ENCODE data around the gene ARHGEF17. TPM values are rescaled to one million over a fixed set of nuclear protein-coding genes. Genes with fewer than 3 reads are reported as not detected.

The ARHGEF17 gene
- total and polyA plus RNA-seq, 3 experiments from 2014 or later, result not detected

GRCh38 chr11:73316422-73316821 lies 8.3 kb downstream of the ARHGEF17 start:
- peaks cover 0 to 2% (median under 1%) of the 10 kb centered on the region in 3 donors for H3K4me1 Mint-ChIP-seq
- Histone ChIP-seq H3K27me3 (ENCODE audit: insufficient read depth, low read length, poor library complexity, severe bottlenecking) (no peaks in the 10 kb centered on the region), H3K4me1 (ENCODE audit: insufficient read depth, low read length) (no peaks in the 10 kb centered on the region), H3K36me3 (ENCODE audit: insufficient read depth, low read length) (no peaks in the 10 kb centered on the region), H3K27ac (ENCODE audit: low read depth, low read length) (no peak overlapping the region), H3K4me3 (ENCODE audit: low read length) (no peak overlapping the region), H3K9me3 (ENCODE audit: low read length) (no peaks in the 10 kb centered on the region)
- H3K4me3 Mint-ChIP-seq, result no peak overlapping the region
- H3K27me3 Mint-ChIP-seq, result peaks cover 0 to 11% of the 10 kb centered on the region in 2 donors
- H3K9me3 Mint-ChIP-seq, result no peaks in the 10 kb centered on the region
- POLR2A ChIA-PET, result no interaction called here
- no peak for DNase-seq
- CTCF ChIA-PET, result interaction anchor here (1.6 kb wide), 1 partner anchor 9 kb away, joined by 3 read pairs; the partner anchor contains the start of gene ARHGEF17
- no peak overlapping the region for H3K27ac Mint-ChIP-seq
- peaks cover 0 to 2% (median 0%) of the 10 kb centered on the region in 3 donors for H3K36me3 Mint-ChIP-seq

DNA sequence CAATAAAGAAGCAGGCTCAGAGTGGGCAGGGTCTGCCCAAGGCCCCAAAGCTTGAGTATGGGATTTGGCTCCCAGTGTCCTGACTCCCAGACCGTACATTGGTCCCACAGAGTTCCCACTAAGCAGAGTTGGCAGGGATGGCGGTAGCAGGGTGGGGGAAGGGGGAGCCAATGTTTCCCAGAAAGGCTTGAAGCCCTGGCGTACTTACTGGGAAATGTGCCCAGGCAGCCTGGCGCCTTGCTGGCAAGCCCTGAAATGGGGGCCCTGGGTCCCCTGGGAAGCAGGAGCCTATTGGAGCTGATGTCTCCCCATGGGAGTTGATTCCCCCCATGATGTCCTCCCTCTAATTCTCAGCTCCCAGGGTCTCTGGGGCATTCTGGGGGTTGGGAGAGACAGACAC lies 9.3 kb downstream of the ARHGEF17 start:
- H3K4me1 Mint-ChIP-seq, result peaks cover 0 to 9% (median 2%) of the 10 kb centered on the region in 3 donors
- ChIA-PET POLR2A (no interaction called here), CTCF (interaction anchor here (1.2 to 2.1 kb wide), 3 partner anchors 8 to 18 kb away, joined by 3 to 6 read pairs (median 3); partner anchors contain the start of gene ARHGEF17)
- H3K27ac Mint-ChIP-seq, result no peak overlapping the region
- Histone ChIP-seq H3K4me3 (ENCODE audit: low read length) (no peak overlapping the region), H3K27ac (ENCODE audit: low read depth, low read length) (no peak overlapping the region), H3K4me1 (ENCODE audit: insufficient read depth, low read length) (no peaks in the 10 kb centered on the region), H3K9me3 (ENCODE audit: low read length) (no peaks in the 10 kb centered on the region), H3K36me3 (ENCODE audit: insufficient read depth, low read length) (no peaks in the 10 kb centered on the region), H3K27me3 (ENCODE audit: insufficient read depth, low read length, poor library complexity, severe bottlenecking) (no peaks in the 10 kb centered on the region)
- no peak for DNase-seq
- H3K9me3 Mint-ChIP-seq, result no peaks in the 10 kb centered on the region
- H3K4me3 Mint-ChIP-seq, result no peak overlapping the region
- peaks cover 3 to 11% of the 10 kb centered on the region in 2 donors for H3K27me3 Mint-ChIP-seq
- H3K36me3 Mint-ChIP-seq, result peaks cover 0 to 2% (median 0%) of the 10 kb centered on the region in 3 donors

DNA sequence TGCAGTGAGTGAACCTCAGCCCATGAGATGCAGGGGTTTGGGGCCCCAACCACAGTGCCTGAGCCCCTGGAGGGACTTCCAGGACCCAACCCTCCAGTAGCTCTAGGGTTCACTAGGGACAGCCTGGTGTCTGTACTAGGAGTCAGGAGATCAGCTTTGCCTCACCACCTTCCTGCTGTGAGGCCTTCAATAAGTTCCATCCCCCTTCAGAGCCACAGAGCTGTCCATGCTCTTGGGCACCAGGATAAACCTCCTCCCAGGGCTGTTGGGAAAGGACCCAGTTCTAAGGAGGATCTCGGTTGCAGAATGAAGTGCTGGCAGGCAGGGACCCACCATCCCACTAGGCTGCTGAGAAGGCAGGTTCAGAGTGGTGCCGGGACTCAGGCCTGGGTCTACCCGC lies 9.7 kb downstream of the ARHGEF17 start:
- H3K27me3 ChIP-seq (ENCODE audit: insufficient read depth, low read length, poor library complexity, severe bottlenecking), result no peaks in the 10 kb centered on the region
- Mint-ChIP-seq H3K4me1 (peaks cover 0 to 9% (median 2%) of the 10 kb centered on the region in 3 donors), H3K4me3 (no peak overlapping the region), H3K36me3 (peaks cover 0 to 2% (median 0%) of the 10 kb centered on the region in 3 donors), H3K27ac (no peak overlapping the region), H3K9me3 (no peaks in the 10 kb centered on the region), H3K27me3 (peaks cover 3 to 11% of the 10 kb centered on the region in 2 donors)
- H3K36me3 ChIP-seq (ENCODE audit: insufficient read depth, low read length), result no peaks in the 10 kb centered on the region
- DNase-seq, result no peak
- no peak overlapping the region for H3K4me3 ChIP-seq (ENCODE audit: low read length)
- ChIA-PET POLR2A (no interaction called here), CTCF (interaction anchor here (1.2 to 2.1 kb wide), 3 partner anchors 8 to 18 kb away, joined by 3 to 6 read pairs (median 3); partner anchors contain the start of gene ARHGEF17)
- H3K9me3 ChIP-seq (ENCODE audit: low read length), result no peaks in the 10 kb centered on the region
- H3K4me1 ChIP-seq (ENCODE audit: insufficient read depth, low read length), result no peaks in the 10 kb centered on the region
- H3K27ac ChIP-seq (ENCODE audit: low read depth, low read length), result no peak overlapping the region

DNA sequence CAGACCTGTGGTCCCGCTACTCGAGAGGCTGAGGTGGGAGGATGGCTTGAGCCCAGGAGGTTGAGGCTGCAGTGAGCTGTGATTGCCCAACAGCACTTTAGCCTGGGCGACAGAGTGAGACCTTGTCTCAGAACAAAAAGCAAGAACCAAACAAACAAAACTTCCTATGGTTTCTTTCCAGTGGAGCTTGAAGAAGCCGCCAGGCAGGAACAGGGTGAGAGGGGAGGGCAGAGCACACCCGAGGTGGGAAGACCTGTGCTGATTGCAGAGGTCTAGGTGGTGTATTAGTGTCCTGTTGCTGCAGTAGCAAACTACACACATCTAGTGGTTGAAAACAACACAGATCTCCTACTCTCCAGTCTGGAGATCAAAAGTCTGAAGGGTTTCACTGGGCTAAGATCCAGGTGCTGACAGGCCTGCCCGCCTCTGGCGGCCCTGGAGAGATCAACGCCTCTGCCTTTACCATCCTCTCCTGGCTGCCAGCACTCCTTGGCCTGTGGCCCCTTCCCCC lies 10.5 kb downstream of the ARHGEF17 start:
- Histone ChIP-seq H3K9me3 (ENCODE audit: low read length) (no peaks in the 10 kb centered on the region), H3K27ac (ENCODE audit: low read depth, low read length) (no peak overlapping the region), H3K4me3 (ENCODE audit: low read length) (no peak overlapping the region), H3K4me1 (ENCODE audit: insufficient read depth, low read length) (no peaks in the 10 kb centered on the region), H3K27me3 (ENCODE audit: insufficient read depth, low read length, poor library complexity, severe bottlenecking) (no peaks in the 10 kb centered on the region), H3K36me3 (ENCODE audit: insufficient read depth, low read length) (no peaks in the 10 kb centered on the region)
- Mint-ChIP-seq H3K36me3 (peaks cover 0 to 2% (median 0%) of the 10 kb centered on the region in 3 donors), H3K4me1 (peaks cover 0 to 9% (median 2%) of the 10 kb centered on the region in 3 donors), H3K27me3 (peaks cover 3 to 11% of the 10 kb centered on the region in 2 donors), H3K27ac (no peak overlapping the region), H3K9me3 (no peaks in the 10 kb centered on the region), H3K4me3 (no peak overlapping the region)
- CTCF ChIA-PET, result interaction anchor here (2.1 kb wide), 1 partner anchor 17 kb away, joined by 6 read pairs; no protein-coding TSS in a partner anchor
- DNase-seq, result no peak
- POLR2A ChIA-PET, result no interaction called here

- Mint-ChIP-seq H3K27ac (peak overlapping the region in 1 of 8 donors; percentile 33), H3K27me3 (peaks cover 3 to 10% of the 10 kb centered on the region in 2 donors), H3K36me3 (peaks cover 0 to 2% (median 0%) of the 10 kb centered on the region in 3 donors), H3K4me3 (no peak overlapping the region), H3K4me1 (peaks cover 0 to 9% (median 0%) of the 10 kb centered on the region in 3 donors), H3K9me3 (no peaks in the 10 kb centered on the region)
- H3K27me3 ChIP-seq (ENCODE audit: insufficient read depth, low read length, poor library complexity, severe bottlenecking), result no peaks in the 10 kb centered on the region
- CTCF ChIA-PET, result interaction anchor here (2.1 kb wide), 1 partner anchor 14 kb away, joined by 6 read pairs; no protein-coding TSS in a partner anchor
- POLR2A ChIA-PET, result interaction anchor here (1.4 kb wide), 1 partner anchor 14 kb away, joined by 3 read pairs; no protein-coding TSS in a partner anchor
- no peak overlapping the region for H3K4me3 ChIP-seq (ENCODE audit: low read length)
- H3K4me1 ChIP-seq (ENCODE audit: insufficient read depth, low read length), result no peaks in the 10 kb centered on the region
- no peak overlapping the region for H3K27ac ChIP-seq (ENCODE audit: low read depth, low read length)
- no peaks in the 10 kb centered on the region for H3K9me3 ChIP-seq (ENCODE audit: low read length)
- no peaks in the 10 kb centered on the region for H3K36me3 ChIP-seq (ENCODE audit: insufficient read depth, low read length)
- no peak for DNase-seq
These were observed 12.9 kb downstream of the ARHGEF17 start for GRCh38 chr11:73320763-73321603.

- peaks cover 3% of the 10 kb centered on the region in 2 donors for H3K27me3 Mint-ChIP-seq
- Histone ChIP-seq H3K36me3 (ENCODE audit: insufficient read depth, low read length) (no peaks in the 10 kb centered on the region), H3K27ac (ENCODE audit: low read depth, low read length) (no peak overlapping the region), H3K4me3 (ENCODE audit: low read length) (no peak overlapping the region), H3K27me3 (ENCODE audit: insufficient read depth, low read length, poor library complexity, severe bottlenecking) (no peaks in the 10 kb centered on the region), H3K4me1 (ENCODE audit: insufficient read depth, low read length) (no peaks in the 10 kb centered on the region), H3K9me3 (ENCODE audit: low read length) (no peaks in the 10 kb centered on the region)
- H3K27ac Mint-ChIP-seq, result peak overlapping the region in 1 of 8 donors; percentile 33
- ChIA-PET POLR2A (interaction anchor here (1.4 kb wide), 1 partner anchor 14 kb away, joined by 3 read pairs; no protein-coding TSS in a partner anchor), CTCF (interaction anchor here (1.1 to 2.1 kb wide), 2 partner anchors 12 to 13 kb away, joined by 3 to 6 read pairs; no protein-coding TSS in a partner anchor)
- no peak overlapping the region for H3K4me3 Mint-ChIP-seq
- H3K36me3 Mint-ChIP-seq, result peaks cover 0 to 2% (median 0%) of the 10 kb centered on the region in 3 donors
- H3K4me1 Mint-ChIP-seq, result peaks cover 0 to 9% (median 0%) of the 10 kb centered on the region in 3 donors
- DNase-seq, result no peak
- H3K9me3 Mint-ChIP-seq, result no peaks in the 10 kb centered on the region
These were observed 13.7 kb downstream of the ARHGEF17 start for GRCh38 chr11:73321604-73322381.

DNA sequence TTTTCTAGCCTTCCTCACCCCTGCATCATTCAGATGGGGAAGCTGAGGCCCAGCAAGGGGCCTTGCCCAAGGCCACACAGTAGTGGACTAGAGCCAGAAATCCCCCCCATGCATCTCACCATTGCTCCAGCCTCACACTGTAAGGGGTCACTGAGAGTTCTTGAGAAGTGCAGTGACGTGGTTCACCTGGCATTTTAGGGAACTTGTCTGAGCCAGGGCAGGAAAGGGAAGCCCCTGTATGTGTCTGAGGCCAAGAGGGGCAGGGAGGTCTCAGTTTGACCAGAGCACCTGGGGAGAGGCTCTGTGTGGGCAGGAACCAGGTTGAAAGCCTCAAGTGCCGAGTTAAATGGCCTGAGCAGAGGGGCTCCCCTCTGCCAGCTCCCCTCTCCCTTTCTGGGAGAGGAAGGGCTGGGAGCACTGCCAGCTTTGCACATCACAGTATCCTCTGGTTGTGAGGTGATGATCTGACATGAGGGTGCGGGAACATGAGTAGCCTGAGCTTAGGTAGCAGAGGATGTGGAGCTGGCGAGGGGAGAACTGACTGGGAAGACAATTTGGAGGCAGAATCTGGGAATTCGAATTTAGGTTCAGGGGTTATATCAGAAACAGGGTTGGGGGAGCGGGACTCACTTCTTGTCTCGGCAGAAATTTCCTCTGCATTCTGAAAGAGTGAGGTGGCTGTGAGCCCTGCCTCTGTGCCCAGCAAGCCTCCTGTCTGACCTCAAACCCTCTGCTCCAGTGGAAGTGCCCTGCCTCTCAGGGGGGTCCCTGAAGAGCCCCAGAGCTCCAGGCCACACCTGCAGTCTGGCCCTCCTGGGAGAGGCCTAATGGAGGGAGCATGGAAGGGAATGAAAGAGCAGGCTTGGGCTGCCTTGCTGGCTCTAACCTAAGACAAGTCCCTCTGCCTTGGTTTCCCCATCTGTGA lies 14.6 kb downstream of the ARHGEF17 start:
- Histone ChIP-seq H3K4me1 (ENCODE audit: insufficient read depth, low read length) (no peaks in the 10 kb centered on the region), H3K4me3 (ENCODE audit: low read length) (no peak overlapping the region), H3K27ac (ENCODE audit: low read depth, low read length) (no peak overlapping the region), H3K27me3 (ENCODE audit: insufficient read depth, low read length, poor library complexity, severe bottlenecking) (no peaks in the 10 kb centered on the region), H3K9me3 (ENCODE audit: low read length) (no peaks in the 10 kb centered on the region), H3K36me3 (ENCODE audit: insufficient read depth, low read length) (no peaks in the 10 kb centered on the region)
- Mint-ChIP-seq H3K4me3 (no peak overlapping the region), H3K27me3 (peaks cover 3% of the 10 kb centered on the region in 2 donors), H3K36me3 (peaks cover 0 to 2% (median 0%) of the 10 kb centered on the region in 3 donors), H3K9me3 (no peaks in the 10 kb centered on the region), H3K4me1 (peaks cover 0 to 9% (median 0%) of the 10 kb centered on the region in 3 donors), H3K27ac (peak overlapping the region in 1 of 8 donors; percentile 74)
- ChIA-PET CTCF (interaction anchor here (1.1 to 2.1 kb wide), 2 partner anchors 13 kb away, joined by 3 to 6 read pairs; no protein-coding TSS in a partner anchor), POLR2A (no interaction called here)
- no peak for DNase-seq

Data from CD8-positive, alpha-beta memory T cell (primary cell).